IMR-90 (cell line): ENCODE measurements around the gene FAM24B.

Experiments used
- POLR2A ChIP-seq: IDR thresholded peaks from 2 replicates; pipeline ENCODE4 v1.6.1; 2012; ENCODE audit warnings: mild to moderate bottlenecking, low read depth, low read length
- TF ChIP-seq, protein P1 (sequence below): conservative IDR thresholded peaks from 2 replicates; pipeline ENCODE4 v1.5.1; 2012; ENCODE audit warnings: mild to moderate bottlenecking, low read depth, low read length, improper control_type of control experiment

DNA sequence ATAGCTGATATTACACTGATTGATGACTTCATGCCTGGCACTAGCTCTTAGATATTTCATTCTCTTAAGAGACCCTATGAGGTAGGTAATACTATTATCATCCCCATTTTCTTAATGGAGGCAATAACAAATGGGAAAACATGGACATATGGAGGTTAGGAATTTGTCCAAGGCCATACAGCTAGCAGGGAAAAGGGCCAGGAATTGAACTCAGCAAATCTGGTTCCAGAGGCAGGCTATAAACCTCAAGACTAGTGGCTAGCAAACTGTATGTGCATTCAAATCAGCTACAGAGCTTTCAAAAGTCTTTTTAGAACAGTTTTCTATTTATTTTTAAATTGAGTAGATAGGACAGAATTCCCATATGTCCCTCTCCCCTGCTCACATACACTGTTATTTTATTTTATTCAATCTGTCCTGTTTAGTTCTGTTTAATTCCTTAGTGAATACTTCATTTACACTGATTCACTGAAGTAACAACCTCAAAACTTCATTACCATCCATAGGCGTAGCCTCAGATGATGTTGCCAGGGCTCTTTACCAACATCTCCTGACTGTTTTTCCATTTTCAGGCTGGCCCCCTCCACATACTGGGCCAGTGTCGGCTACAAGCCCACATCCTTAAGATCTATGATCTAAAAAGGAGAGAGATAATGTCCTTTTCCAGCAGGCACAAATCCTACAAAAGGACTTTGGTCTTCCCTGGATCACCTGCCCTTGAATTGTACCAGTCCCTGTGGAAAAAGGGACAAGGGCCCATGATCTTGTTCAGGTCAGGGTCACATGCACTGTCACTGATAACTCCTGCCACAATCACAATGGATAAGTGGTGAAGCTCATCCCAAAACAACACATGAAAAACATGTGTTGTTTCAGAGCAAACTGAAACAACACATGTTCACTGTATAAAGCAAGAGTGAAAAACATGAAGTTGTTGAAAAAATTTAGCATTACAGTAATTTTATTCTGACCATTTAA is 15.9 kb downstream of the FAM24B start:
- TF ChIP-seq, protein P1, sequence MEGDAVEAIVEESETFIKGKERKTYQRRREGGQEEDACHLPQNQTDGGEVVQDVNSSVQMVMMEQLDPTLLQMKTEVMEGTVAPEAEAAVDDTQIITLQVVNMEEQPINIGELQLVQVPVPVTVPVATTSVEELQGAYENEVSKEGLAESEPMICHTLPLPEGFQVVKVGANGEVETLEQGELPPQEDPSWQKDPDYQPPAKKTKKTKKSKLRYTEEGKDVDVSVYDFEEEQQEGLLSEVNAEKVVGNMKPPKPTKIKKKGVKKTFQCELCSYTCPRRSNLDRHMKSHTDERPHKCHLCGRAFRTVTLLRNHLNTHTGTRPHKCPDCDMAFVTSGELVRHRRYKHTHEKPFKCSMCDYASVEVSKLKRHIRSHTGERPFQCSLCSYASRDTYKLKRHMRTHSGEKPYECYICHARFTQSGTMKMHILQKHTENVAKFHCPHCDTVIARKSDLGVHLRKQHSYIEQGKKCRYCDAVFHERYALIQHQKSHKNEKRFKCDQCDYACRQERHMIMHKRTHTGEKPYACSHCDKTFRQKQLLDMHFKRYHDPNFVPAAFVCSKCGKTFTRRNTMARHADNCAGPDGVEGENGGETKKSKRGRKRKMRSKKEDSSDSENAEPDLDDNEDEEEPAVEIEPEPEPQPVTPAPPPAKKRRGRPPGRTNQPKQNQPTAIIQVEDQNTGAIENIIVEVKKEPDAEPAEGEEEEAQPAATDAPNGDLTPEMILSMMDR, result no peak
- TF ChIP-seq POLR2A, result no peak
